HCT116 (cell line): ENCODE measurements around the gene JPT1.

Experiments
- CEBPB ChIP-seq: IDR thresholded peaks from 2 replicates; pipeline ENCODE4 v1.6.1; 2012; ENCODE audit warnings: low read depth
- CTCF ChIP-seq, 3 experiments: fragments of 200-600 bp in 1 of 3; sonication (generic) in 1 of 3; IDR thresholded peaks in 2 of 3; conservative IDR thresholded peaks in 1 of 3; 2 replicates each; pipeline ENCODE4 v1.5.1; 2012 to 2017; ENCODE audit warnings: low read depth in 2 of 3, low read length in 2 of 3, antibody characterized with exemption in 1 of 3, borderline replicate concordance in 1 of 3, control low read depth in 1 of 3, mild to moderate bottlenecking in 1 of 3, mixed read lengths in 1 of 3, mixed run types in 1 of 3, moderate library complexity in 1 of 3; ENCODE audit not compliant: insufficient read depth in 1 of 3
- EZH2 ChIP-seq: fragments of 200-600 bp; sonication (generic); IDR thresholded peaks from 2 replicates; pipeline ENCODE4 v1.6.1; 2017; ENCODE audit warnings: antibody characterized with exemption, mixed run types
- POLR2AphosphoS5 ChIP-seq: IDR thresholded peaks from 2 replicates; pipeline ENCODE4 v1.6.1; 2011; ENCODE audit warnings: mild to moderate bottlenecking, low read depth, low read length, moderate library complexity

GRCh38 chr17:75199886-75200618 is 45.7 kb upstream of the JPT1 start:
- TF ChIP-seq POLR2AphosphoS5, result no peak
- TF ChIP-seq EZH2, result no peak
- no peak for TF ChIP-seq CTCF (IDR thresholded peaks at IDR 0.05 in 2 of 3, conservative IDR thresholded peaks at IDR 0.05 in 1 of 3; ENCODE audit: borderline replicate concordance in 1 of 3, insufficient read depth in 1 of 3, low read depth in 2 of 3, low read length in 2 of 3)
- TF ChIP-seq CEBPB, result no peak
